ENCODE measurements around the gene LCLAT1.

LCLAT1 gene

DNA sequence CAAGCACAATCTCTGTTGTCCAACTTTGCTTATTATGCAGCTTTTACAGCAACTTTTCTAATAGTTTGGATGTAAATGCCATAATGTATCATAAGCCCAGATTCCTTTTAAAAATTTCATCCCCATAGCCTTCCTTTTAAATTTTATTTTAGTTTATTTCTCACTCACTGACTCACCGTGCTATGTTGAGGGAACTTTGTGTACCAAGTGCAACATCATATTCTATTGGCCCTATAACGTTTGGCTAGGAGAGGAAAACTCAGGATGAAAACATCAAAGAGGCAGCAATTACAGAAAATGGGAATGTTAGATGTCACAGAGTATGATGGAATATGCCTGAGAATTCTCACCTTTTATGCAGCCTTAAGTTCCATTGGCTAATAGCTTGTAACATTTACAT, 135.5 kb downstream of the LCLAT1 start:
- Histone ChIP-seq H2AFZ (no peak overlapping the region), H3K36me3 (ENCODE audit: control insufficient read depth, insufficient read depth, low read length) (no peaks in the 10 kb centered on the region), H3K27ac (no peak overlapping the region), H3K79me2 (no peaks in the 10 kb centered on the region), H3K9me3 (ENCODE audit: control insufficient read depth, low read length) (no peaks in the 10 kb centered on the region), H3K4me3 (ENCODE audit: low read depth, low read length) (no peak overlapping the region), H3K27me3 (ENCODE audit: control insufficient read depth, insufficient read depth, low read length) (no peaks in the 10 kb centered on the region), H3K4me1 (no peaks in the 10 kb centered on the region), H3K4me2 (ENCODE audit: low read length) (no peak overlapping the region), H3K9ac (no peak overlapping the region)
- no peak for TF ChIP-seq CTCF (IDR thresholded peaks at IDR 0.05)

- H3K4me2 ChIP-seq (ENCODE audit: low read length) = no peak overlapping the region
- no peaks in the 10 kb centered on the region for H3K36me3 ChIP-seq (ENCODE audit: control insufficient read depth, insufficient read depth, low read length)
- no peaks in the 10 kb centered on the region for H3K9me3 ChIP-seq (ENCODE audit: control insufficient read depth, low read length)
- H3K4me3 ChIP-seq (ENCODE audit: low read depth, low read length) = no peak overlapping the region
- no peaks in the 10 kb centered on the region for H3K79me2 ChIP-seq
- no peak overlapping the region for H2AFZ ChIP-seq
- TF ChIP-seq CTCF (IDR thresholded peaks at IDR 0.05) = no peak
- H3K9ac ChIP-seq = no peak overlapping the region
- H3K27ac ChIP-seq = no peak overlapping the region
- H3K27me3 ChIP-seq (ENCODE audit: control insufficient read depth, insufficient read depth, low read length) = no peaks in the 10 kb centered on the region
- H3K4me1 ChIP-seq = no peaks in the 10 kb centered on the region
These were observed 136.2 kb downstream of the LCLAT1 start for GRCh38 chr2:30583204-30583749.

GRCh38 chr2:30584116-30584515, 137.1 kb downstream of the LCLAT1 start:
- Histone ChIP-seq H3K9me3 (ENCODE audit: control insufficient read depth, low read length) (no peaks in the 10 kb centered on the region), H3K4me3 (ENCODE audit: low read depth, low read length) (no peak overlapping the region), H2AFZ (no peak overlapping the region), H3K27ac (no peak overlapping the region), H3K4me2 (ENCODE audit: low read length) (no peak overlapping the region), H3K27me3 (ENCODE audit: control insufficient read depth, insufficient read depth, low read length) (no peaks in the 10 kb centered on the region), H3K9ac (no peak overlapping the region), H3K79me2 (no peaks in the 10 kb centered on the region), H3K36me3 (ENCODE audit: control insufficient read depth, insufficient read depth, low read length) (no peaks in the 10 kb centered on the region), H3K4me1 (no peaks in the 10 kb centered on the region)
- TF ChIP-seq CTCF (IDR thresholded peaks at IDR 0.05) = no peak

GRCh38 chr2:30588994-30589393, 141.9 kb downstream of the LCLAT1 start:
- no peak overlapping the region for H3K4me3 ChIP-seq (ENCODE audit: low read depth, low read length)
- H3K27me3 ChIP-seq (ENCODE audit: control insufficient read depth, insufficient read depth, low read length) = no peaks in the 10 kb centered on the region
- no peak overlapping the region for H3K4me2 ChIP-seq (ENCODE audit: low read length)
- H3K27ac ChIP-seq = no peak overlapping the region
- H3K9me3 ChIP-seq (ENCODE audit: control insufficient read depth, low read length) = no peaks in the 10 kb centered on the region
- H2AFZ ChIP-seq = no peak overlapping the region
- no peaks in the 10 kb centered on the region for H3K4me1 ChIP-seq
- H3K79me2 ChIP-seq = no peaks in the 10 kb centered on the region
- no peak overlapping the region for H3K9ac ChIP-seq
- no peak for TF ChIP-seq CTCF (IDR thresholded peaks at IDR 0.05)
- H3K36me3 ChIP-seq (ENCODE audit: control insufficient read depth, insufficient read depth, low read length) = no peaks in the 10 kb centered on the region

DNA sequence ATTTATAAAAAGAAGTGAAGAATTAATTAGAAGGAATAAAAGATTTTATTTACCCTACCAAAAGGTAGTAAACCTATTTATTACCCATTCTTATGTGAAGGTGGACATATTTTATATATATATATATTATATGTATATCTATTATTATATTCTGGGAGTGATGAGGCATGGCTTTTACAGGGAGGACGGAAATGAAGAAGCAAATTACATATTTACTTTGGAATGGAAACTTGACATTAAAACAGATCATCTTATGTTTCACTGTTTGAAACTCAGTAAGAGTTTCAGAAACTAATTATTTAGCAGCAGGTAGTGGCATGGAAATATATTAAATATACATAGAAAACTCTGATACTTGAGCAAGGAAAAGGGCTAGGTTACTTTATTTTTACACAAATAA, 143.4 kb downstream of the LCLAT1 start:
- Histone ChIP-seq H3K4me1 (no peaks in the 10 kb centered on the region), H3K36me3 (ENCODE audit: control insufficient read depth, insufficient read depth, low read length) (no peaks in the 10 kb centered on the region), H3K27me3 (ENCODE audit: control insufficient read depth, insufficient read depth, low read length) (no peaks in the 10 kb centered on the region), H3K4me2 (ENCODE audit: low read length) (no peak overlapping the region), H3K4me3 (ENCODE audit: low read depth, low read length) (no peak overlapping the region), H3K9ac (no peak overlapping the region), H2AFZ (no peak overlapping the region), H3K9me3 (ENCODE audit: control insufficient read depth, low read length) (no peaks in the 10 kb centered on the region), H3K27ac (no peak overlapping the region), H3K79me2 (peaks cover under 1% of the 10 kb centered on the region)
- no peak for TF ChIP-seq CTCF (IDR thresholded peaks at IDR 0.05)
